Endometrium (tissue), 2 donors: ENCODE results near the gene PRDM16.

Source experiments
- FAIRE-seq: peaks from 2 replicates; lab custom pipeline; 2012; peaks lifted over from hg19 to GRCh38; lab: Jason Lieb, UNC
- donor health status: control.
- donor health status: control.

Gene PRDM16

GRCh38 chr1:3306583-3307291 is 237.7 kb downstream of the PRDM16 start:
- FAIRE-seq, result no peak

- no peak for FAIRE-seq
Observed at GRCh38 chr1:3307359-3307758, 238.4 kb downstream of the PRDM16 start.

- no peak for FAIRE-seq
Observed at GRCh38 chr1:3308053-3308452, 239.1 kb downstream of the PRDM16 start.

- FAIRE-seq, result no peak
Observed at GRCh38 chr1:3310718-3311400, 241.9 kb downstream of the PRDM16 start.

GRCh38 chr1:3311711-3312110 is 242.7 kb downstream of the PRDM16 start:
- no peak for FAIRE-seq

- no peak for FAIRE-seq
Observed at GRCh38 chr1:3312310-3312897, 243.4 kb downstream of the PRDM16 start.

- FAIRE-seq, result no peak
Observed at GRCh38 chr1:3312898-3313575, 244.0 kb downstream of the PRDM16 start.

- no peak for FAIRE-seq
Observed at GRCh38 chr1:3313576-3313950, 244.6 kb downstream of the PRDM16 start.

- no peak for FAIRE-seq
Observed at GRCh38 chr1:3314491-3315381, 245.7 kb downstream of the PRDM16 start.

- no peak for FAIRE-seq
Observed at GRCh38 chr1:3315399-3316339, 246.7 kb downstream of the PRDM16 start.

GRCh38 chr1:3316340-3316943 is 247.4 kb downstream of the PRDM16 start:
- no peak for FAIRE-seq

- no peak for FAIRE-seq
Observed at GRCh38 chr1:3317456-3317855, 248.5 kb downstream of the PRDM16 start.

GRCh38 chr1:3318329-3318728 is 249.3 kb downstream of the PRDM16 start:
- no peak for FAIRE-seq

- no peak for FAIRE-seq
Observed at GRCh38 chr1:3319874-3320245, 250.9 kb downstream of the PRDM16 start.

GRCh38 chr1:3320246-3321152 is 251.5 kb downstream of the PRDM16 start:
- FAIRE-seq, result no peak

- no peak for FAIRE-seq
Observed at GRCh38 chr1:3321559-3322449, 252.8 kb downstream of the PRDM16 start.

GRCh38 chr1:3322450-3323020 is 253.5 kb downstream of the PRDM16 start:
- no peak for FAIRE-seq
